Measurements from ENCODE around the gene PCDHA6.
"Not testable (repeated sequence)": the region's sequence is repeated elsewhere in the genome, so short reads cannot be mapped to it uniquely, and the experiment has no call there.

PCDHA6 gene

DNA sequence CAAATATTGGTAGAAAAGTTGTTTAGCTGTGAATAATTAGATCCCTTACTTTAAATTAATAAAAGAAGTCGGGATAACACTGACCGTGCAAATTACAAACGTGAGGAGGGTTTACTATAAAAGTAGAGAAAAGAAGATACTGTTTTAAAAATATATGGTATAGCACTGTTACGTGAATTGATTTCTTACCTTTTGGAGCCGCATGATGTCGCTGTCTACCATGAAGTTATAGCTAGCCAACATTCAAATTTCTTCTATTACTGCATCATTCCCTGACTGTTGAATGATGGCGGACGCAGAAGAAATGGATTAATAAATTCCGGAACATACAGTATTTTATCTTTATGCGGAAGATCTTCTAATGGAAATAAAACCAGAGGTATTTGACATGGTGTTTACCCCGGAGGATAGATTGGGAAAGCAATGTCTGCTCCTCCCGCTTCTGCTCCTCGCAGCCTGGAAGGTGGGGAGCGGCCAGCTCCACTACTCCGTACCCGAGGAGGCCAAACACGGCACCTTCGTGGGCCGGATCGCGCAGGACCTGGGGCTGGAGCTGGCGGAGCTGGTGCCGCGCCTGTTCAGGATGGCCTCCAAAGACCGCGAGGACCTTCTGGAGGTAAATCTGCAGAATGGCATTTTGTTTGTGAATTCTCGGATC lies at the start of gene PCDHA6:
Gene PCDHA6 (plus strand): TSS at position 257 of the 658 bp plus-strand sequence. CDS start 132 bp downstream, at position 389.
- H3K4me3 ChIP-seq (ENCODE audit: low read depth, low read length): no peak within 1 kb of the TSS
- TF ChIP-seq, protein P1, sequence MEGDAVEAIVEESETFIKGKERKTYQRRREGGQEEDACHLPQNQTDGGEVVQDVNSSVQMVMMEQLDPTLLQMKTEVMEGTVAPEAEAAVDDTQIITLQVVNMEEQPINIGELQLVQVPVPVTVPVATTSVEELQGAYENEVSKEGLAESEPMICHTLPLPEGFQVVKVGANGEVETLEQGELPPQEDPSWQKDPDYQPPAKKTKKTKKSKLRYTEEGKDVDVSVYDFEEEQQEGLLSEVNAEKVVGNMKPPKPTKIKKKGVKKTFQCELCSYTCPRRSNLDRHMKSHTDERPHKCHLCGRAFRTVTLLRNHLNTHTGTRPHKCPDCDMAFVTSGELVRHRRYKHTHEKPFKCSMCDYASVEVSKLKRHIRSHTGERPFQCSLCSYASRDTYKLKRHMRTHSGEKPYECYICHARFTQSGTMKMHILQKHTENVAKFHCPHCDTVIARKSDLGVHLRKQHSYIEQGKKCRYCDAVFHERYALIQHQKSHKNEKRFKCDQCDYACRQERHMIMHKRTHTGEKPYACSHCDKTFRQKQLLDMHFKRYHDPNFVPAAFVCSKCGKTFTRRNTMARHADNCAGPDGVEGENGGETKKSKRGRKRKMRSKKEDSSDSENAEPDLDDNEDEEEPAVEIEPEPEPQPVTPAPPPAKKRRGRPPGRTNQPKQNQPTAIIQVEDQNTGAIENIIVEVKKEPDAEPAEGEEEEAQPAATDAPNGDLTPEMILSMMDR (IDR thresholded peaks at IDR 0.05; ENCODE audit: control insufficient read depth, extremely low read depth, insufficient read depth): peak; percentile 25; the same call in 1 of the 2 replicates

GRCh38 chr5:140780512-140780911 lies 47.2 kb upstream of the PCDHA6 start:
- no peak for DNase-seq (ENCODE audit: low read depth)
- H3K4me3 ChIP-seq (ENCODE audit: low read depth, low read length): no peak overlapping the region
- TF ChIP-seq, protein P1 (IDR thresholded peaks at IDR 0.05; ENCODE audit: control insufficient read depth, extremely low read depth, insufficient read depth): no peak

More for the DNA sequence above, at the start of gene PCDHA6:
- no peak for DNase-seq (ENCODE audit: low read depth)

- H3K4me3 ChIP-seq (ENCODE audit: low read depth, low read length): no peak within 1 kb of the TSS
- TF ChIP-seq, protein P1 (IDR thresholded peaks at IDR 0.05; ENCODE audit: control insufficient read depth, extremely low read depth, insufficient read depth): no peak
- DNase-seq (ENCODE audit: low read depth): no peak
Measured at GRCh38 chr5:140785905-140786686, 41.7 kb upstream of the PCDHA6 start, which contains the start of gene PCDHA1. Gene PCDHA1, plus strand, starts transcription at chr5:140786140.

- not testable (repeated sequence) for H3K4me3 ChIP-seq (ENCODE audit: low read depth, low read length); DNase-seq (ENCODE audit: low read depth)
Measured at GRCh38 chr5:140787422-140787821, 40.3 kb upstream of the PCDHA6 start.

DNA sequence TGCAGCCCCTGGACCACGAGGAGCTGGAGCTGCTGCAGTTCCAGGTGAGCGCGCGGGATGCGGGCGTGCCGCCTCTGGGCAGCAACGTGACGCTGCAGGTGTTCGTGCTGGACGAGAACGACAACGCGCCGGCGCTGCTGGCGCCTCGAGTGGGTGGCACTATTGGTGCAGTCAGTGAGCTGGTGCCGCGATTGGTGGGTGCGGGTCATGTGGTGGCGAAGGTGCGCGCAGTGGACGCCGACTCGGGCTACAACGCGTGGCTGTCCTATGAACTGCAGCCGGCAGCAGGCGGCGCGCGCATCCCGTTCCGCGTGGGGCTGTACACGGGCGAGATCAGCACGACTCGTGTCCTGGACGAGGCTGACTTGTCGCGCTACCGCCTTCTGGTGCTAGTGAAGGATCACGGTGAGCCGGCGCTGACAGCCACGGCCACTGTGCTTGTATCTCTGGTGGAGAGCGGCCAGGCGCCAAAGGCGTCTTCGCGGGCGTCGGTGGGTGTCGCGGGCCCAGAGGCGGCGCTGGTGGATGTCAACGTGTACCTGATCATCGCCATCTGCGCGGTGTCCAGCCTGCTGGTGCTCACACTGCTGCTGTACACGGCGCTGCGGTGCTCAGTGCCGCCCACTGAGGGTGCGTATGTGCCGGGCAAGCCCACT lies 39.8 kb upstream of the PCDHA6 start:
- DNase-seq (ENCODE audit: low read depth); H3K4me3 ChIP-seq (ENCODE audit: low read depth, low read length): not testable (repeated sequence)

- TF ChIP-seq, protein P1 (IDR thresholded peaks at IDR 0.05; ENCODE audit: control insufficient read depth, extremely low read depth, insufficient read depth): no peak
Measured at GRCh38 chr5:140791089-140791488, 36.7 kb upstream of the PCDHA6 start.

GRCh38 chr5:140794595-140795258 lies 33.0 kb upstream of the PCDHA6 start, which contains the start of gene PCDHA2:
Gene PCDHA2, plus strand, starts transcription at chr5:140794852.
- TF ChIP-seq, protein P1 (IDR thresholded peaks at IDR 0.05; ENCODE audit: control insufficient read depth, extremely low read depth, insufficient read depth): peak; percentile 17; the same call in 1 of the 2 replicates
- peak within 1 kb of the TSS; percentile 24; the same call in 1 of the 2 replicates for H3K4me3 ChIP-seq (ENCODE audit: low read depth, low read length)
- no peak for DNase-seq (ENCODE audit: low read depth)

More at GRCh38 chr5:140791089-140791488, 36.7 kb upstream of the PCDHA6 start:
- no peak overlapping the region for H3K4me3 ChIP-seq (ENCODE audit: low read depth, low read length)
- DNase-seq (ENCODE audit: low read depth): no peak

Data from LNCaP clone FGC (cell line).